KMS-11 (cell line): ENCODE data around the gene TMEM132C.

Experiments
- H2AFZ ChIP-seq: fragments of 200-600 bp; sonication (generic); 2 replicates; pipeline ENCODE4 v1.6.1; 2016; ENCODE audit warnings: antibody characterized with exemption, mixed run types, low read depth
- H3K27ac ChIP-seq: fragments of 200-600 bp; sonication (generic); 2 replicates; pipeline ENCODE4 v1.6.1; 2016; ENCODE audit warnings: mild to moderate bottlenecking, mixed run types
- H3K27me3 ChIP-seq: fragments of 200-600 bp; sonication (generic); 2 replicates; pipeline ENCODE4 v1.6.1; 2017; ENCODE audit warnings: mild to moderate bottlenecking, low read depth, mixed run types, moderate library complexity; ENCODE audit not compliant: insufficient read depth
- H3K36me3 ChIP-seq: fragments of 200-600 bp; sonication (generic); 2 replicates; pipeline ENCODE4 v1.6.1; 2017; ENCODE audit warnings: mild to moderate bottlenecking, mixed run types; ENCODE audit not compliant: insufficient read depth
- H3K4me1 ChIP-seq: fragments of 200-600 bp; sonication (generic); 2 replicates; pipeline ENCODE4 v1.6.1; 2016; ENCODE audit warnings: mild to moderate bottlenecking, low read depth, mixed run types; ENCODE audit not compliant: poor library complexity, severe bottlenecking
- H3K4me2 ChIP-seq: fragments of 200-600 bp; sonication (generic); 2 replicates; pipeline ENCODE4 v1.7.0; 2016; ENCODE audit warnings: mild to moderate bottlenecking, mixed run types
- H3K4me3 ChIP-seq: fragments of 200-600 bp; sonication (generic); IDR thresholded peaks from 2 replicates; pipeline ENCODE4 v1.6.1; 2017; ENCODE audit warnings: low read depth, low read length, mixed read lengths; ENCODE audit not compliant: insufficient read depth
- H3K79me2 ChIP-seq: fragments of 200-600 bp; sonication (generic); 2 replicates; pipeline ENCODE4 v1.6.1; 2016; ENCODE audit warnings: low read depth, mixed run types; ENCODE audit not compliant: insufficient read depth
- H3K9ac ChIP-seq: fragments of 200-600 bp; sonication (generic); 2 replicates; pipeline ENCODE4 v1.6.1; 2016; ENCODE audit warnings: mild to moderate bottlenecking, mixed run types
- H4K20me1 ChIP-seq: fragments of 200-600 bp; sonication (generic); 2 replicates; pipeline ENCODE4 v1.6.1; 2016; ENCODE audit warnings: mild to moderate bottlenecking, mixed run types; ENCODE audit not compliant: insufficient read depth
- CTCF ChIP-seq: fragments of 200-600 bp; sonication (generic); conservative IDR thresholded peaks from 2 replicates; pipeline ENCODE4 v1.6.1; 2017; ENCODE audit warnings: low read depth, mild to moderate bottlenecking, antibody characterized with exemption, low read length, moderate library complexity, mixed read lengths

The TMEM132C gene

GRCh38 chr12:128423205-128423604, 156.2 kb downstream of the TMEM132C start:
- Histone ChIP-seq H4K20me1 (no peaks in the 10 kb centered on the region), H3K4me1 (no peaks in the 10 kb centered on the region), H3K4me3 (no peak overlapping the region), H3K27me3 (no peaks in the 10 kb centered on the region), H3K9ac (no peak overlapping the region), H3K79me2 (no peaks in the 10 kb centered on the region), H3K4me2 (no peak overlapping the region), H2AFZ (no peak overlapping the region), H3K36me3 (no peaks in the 10 kb centered on the region), H3K27ac (no peak overlapping the region)
- TF ChIP-seq CTCF, result no peak

DNA sequence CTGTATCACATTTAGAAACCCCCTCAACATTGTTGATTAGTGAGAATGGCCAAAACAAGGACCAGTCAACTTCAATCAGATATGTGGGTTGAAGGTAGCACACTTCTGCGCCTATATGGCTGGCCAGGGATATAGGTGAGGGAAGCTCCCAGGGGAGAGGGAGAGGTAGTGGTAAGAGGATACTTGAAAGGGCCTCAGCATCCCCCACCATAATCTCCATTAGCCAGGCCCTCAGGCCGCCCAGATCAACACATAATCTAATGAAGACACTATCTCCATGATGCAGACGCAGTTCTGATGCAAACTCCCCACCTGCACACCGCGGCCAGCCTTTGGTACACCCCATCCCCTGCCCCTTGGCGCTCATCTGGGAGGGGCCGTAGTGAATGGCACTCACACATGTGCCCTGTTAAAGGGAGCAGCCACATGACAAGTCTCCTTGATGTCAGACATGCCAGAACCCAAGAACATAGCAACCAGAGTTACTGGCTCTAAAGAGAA, 158.0 kb downstream of the TMEM132C start:
- Histone ChIP-seq H3K79me2 (no peaks in the 10 kb centered on the region), H3K4me2 (no peak overlapping the region), H2AFZ (no peak overlapping the region), H3K9ac (no peak overlapping the region), H3K27me3 (no peaks in the 10 kb centered on the region), H4K20me1 (no peaks in the 10 kb centered on the region), H3K4me1 (no peaks in the 10 kb centered on the region), H3K27ac (no peak overlapping the region), H3K36me3 (no peaks in the 10 kb centered on the region), H3K4me3 (no peak overlapping the region)
- no peak for TF ChIP-seq CTCF

GRCh38 chr12:128425666-128426331, 158.8 kb downstream of the TMEM132C start:
- no peaks in the 10 kb centered on the region for H3K27me3 ChIP-seq
- H3K4me1 ChIP-seq, result no peaks in the 10 kb centered on the region
- no peaks in the 10 kb centered on the region for H4K20me1 ChIP-seq
- no peak overlapping the region for H3K27ac ChIP-seq
- no peaks in the 10 kb centered on the region for H3K79me2 ChIP-seq
- no peak overlapping the region for H3K9ac ChIP-seq
- H3K36me3 ChIP-seq, result no peaks in the 10 kb centered on the region
- no peak for TF ChIP-seq CTCF
- H3K4me2 ChIP-seq, result no peak overlapping the region
- H3K4me3 ChIP-seq, result no peak overlapping the region
- H2AFZ ChIP-seq, result no peak overlapping the region

GRCh38 chr12:128426511-128426910, 159.5 kb downstream of the TMEM132C start:
- H3K79me2 ChIP-seq, result no peaks in the 10 kb centered on the region
- no peak overlapping the region for H2AFZ ChIP-seq
- H3K4me3 ChIP-seq, result no peak overlapping the region
- H3K36me3 ChIP-seq, result no peaks in the 10 kb centered on the region
- no peak for TF ChIP-seq CTCF
- no peaks in the 10 kb centered on the region for H4K20me1 ChIP-seq
- no peaks in the 10 kb centered on the region for H3K27me3 ChIP-seq
- no peak overlapping the region for H3K9ac ChIP-seq
- no peak overlapping the region for H3K4me2 ChIP-seq
- H3K27ac ChIP-seq, result no peak overlapping the region
- H3K4me1 ChIP-seq, result no peaks in the 10 kb centered on the region
